Mesenchymal stem cell (in vitro differentiated cells and primary cell): ENCODE data around the gene PAK5.
A peak's percentile ranks its signal among the peaks of the same experiment; 100 is the strongest.

ENCODE experiments used
- DNase-seq: peaks from one replicate; pipeline ENCODE4 v3.0.0-alpha.2; 2013
- H2AFZ ChIP-seq: one replicate; pipeline ENCODE4 v1.6.1; 2013; ENCODE audit warnings: low read depth, mild to moderate bottlenecking, control low read depth, inconsistent platforms, low read length, moderate library complexity
- H2AK5ac ChIP-seq: 2 replicates; pipeline ENCODE4 v1.6.1; 2013; ENCODE audit warnings: low read length, moderate library complexity, mild to moderate bottlenecking, inconsistent platforms; ENCODE audit not compliant: severe bottlenecking
- H2BK120ac ChIP-seq: one replicate; pipeline ENCODE4 v1.6.1; 2013; ENCODE audit warnings: low read depth, mild to moderate bottlenecking, inconsistent platforms, low read length, moderate library complexity
- H2BK12ac ChIP-seq, 2 experiments: one replicate each; pipeline ENCODE4 v1.6.1; 2013; ENCODE audit warnings: inconsistent platforms in 2 of 2, low read length in 2 of 2, mild to moderate bottlenecking in 2 of 2, moderate library complexity in 2 of 2, control low read depth in 1 of 2
- H2BK15ac ChIP-seq: one replicate; pipeline ENCODE4 v1.6.1; 2013; ENCODE audit warnings: mild to moderate bottlenecking, low read depth, inconsistent platforms; ENCODE audit not compliant: poor library complexity, severe bottlenecking
- H2BK5ac ChIP-seq: 2 replicates; pipeline ENCODE4 v1.6.1; 2013; ENCODE audit warnings: low read depth, mild to moderate bottlenecking, low read length, control low read depth, inconsistent platforms; ENCODE audit not compliant: poor library complexity, severe bottlenecking
- H3K14ac ChIP-seq, 2 experiments: one replicate each; pipeline ENCODE4 v1.6.1; 2013; ENCODE audit warnings: inconsistent platforms in 2 of 2, low read length in 2 of 2, control low read depth in 1 of 2, mild to moderate bottlenecking in 1 of 2, moderate library complexity in 1 of 2
- H3K18ac ChIP-seq, 2 experiments: one replicate each; pipeline ENCODE4 v1.6.1; 2013; ENCODE audit warnings: inconsistent platforms in 2 of 2, low read length in 2 of 2, control low read depth in 1 of 2, low read depth in 1 of 2, mild to moderate bottlenecking in 1 of 2
- H3K23ac ChIP-seq, 2 experiments: one replicate each; pipeline ENCODE4 v1.6.1; 2013; ENCODE audit warnings: inconsistent platforms in 2 of 2, low read length in 2 of 2, mild to moderate bottlenecking in 2 of 2, moderate library complexity in 2 of 2, control low read depth in 1 of 2
- H3K27ac ChIP-seq: 2 replicates; pipeline ENCODE4 v1.5.1; 2013; ENCODE audit warnings: mild to moderate bottlenecking, moderate library complexity, low read length, control low read depth, inconsistent platforms; ENCODE audit not compliant: poor library complexity, severe bottlenecking
- H3K27me3 ChIP-seq, 2 experiments: 2 replicates each; pipeline versions ENCODE4 v1.6.1 to v1.7.0; 2013; ENCODE audit warnings: low read length in 2 of 2, mild to moderate bottlenecking in 2 of 2, moderate library complexity in 2 of 2, control low read depth in 1 of 2, inconsistent platforms in 1 of 2; ENCODE audit not compliant: control insufficient read depth in 1 of 2, insufficient read depth in 1 of 2
- H3K36me3 ChIP-seq, 2 experiments: 2 replicates each; pipeline versions ENCODE4 v1.6.1 to v1.7.0; 2013; ENCODE audit warnings: low read length in 2 of 2, control low read depth in 1 of 2, inconsistent platforms in 1 of 2, low read depth in 1 of 2, mild to moderate bottlenecking in 1 of 2; ENCODE audit not compliant: insufficient read depth in 2 of 2, control insufficient read depth in 1 of 2
- H3K4ac ChIP-seq, 2 experiments: one replicate each; pipeline ENCODE4 v1.6.1; 2013; ENCODE audit warnings: inconsistent platforms in 2 of 2, low read length in 2 of 2, mild to moderate bottlenecking in 2 of 2, moderate library complexity in 2 of 2, control low read depth in 1 of 2, low read depth in 1 of 2
- H3K4me1 ChIP-seq: 2 replicates; pipeline ENCODE4 v1.6.1; 2013; ENCODE audit warnings: low read depth, low read length, control low read depth; ENCODE audit not compliant: control insufficient read depth, insufficient read depth
- H3K4me2 ChIP-seq: 2 replicates; pipeline ENCODE4 v1.6.1; 2013; ENCODE audit warnings: low read length, mild to moderate bottlenecking, inconsistent platforms; ENCODE audit not compliant: poor library complexity, severe bottlenecking
- H3K4me3 ChIP-seq, 2 experiments: 2 replicates each; pipeline versions ENCODE4 v1.5.1 to v1.7.0; 2013; ENCODE audit warnings: low read length in 2 of 2, mild to moderate bottlenecking in 2 of 2, control low read depth in 1 of 2, low read depth in 1 of 2; ENCODE audit not compliant: insufficient read depth in 1 of 2
- H3K79me1 ChIP-seq: replicated peaks from 2 replicates; pipeline ENCODE4 v1.6.1; 2013; ENCODE audit warnings: mild to moderate bottlenecking, control low read depth, low read length, inconsistent platforms; ENCODE audit not compliant: poor library complexity, severe bottlenecking
- H3K9ac ChIP-seq: 2 replicates; pipeline ENCODE4 v1.7.0; 2013; ENCODE audit warnings: mild to moderate bottlenecking, low read length, moderate library complexity
- H3K9me3 ChIP-seq: 2 replicates; pipeline ENCODE4 v1.7.0; 2013; ENCODE audit warnings: mild to moderate bottlenecking, low read length; ENCODE audit not compliant: control insufficient read depth
- H4K8ac ChIP-seq: one replicate; pipeline ENCODE4 v1.6.1; 2013; ENCODE audit warnings: inconsistent platforms, mild to moderate bottlenecking, low read length, moderate library complexity
- H4K91ac ChIP-seq: one replicate; pipeline ENCODE4 v1.6.1; 2013; ENCODE audit warnings: mild to moderate bottlenecking, low read length, inconsistent platforms
- WGBS: methylation state at CpG from one replicate; pipeline ENCODE4 v1.1.7; 2013; ENCODE audit warnings: mixed read lengths; 5-methylcytosine and 5-hydroxymethylcytosine counted together

PAK5 gene

DNA sequence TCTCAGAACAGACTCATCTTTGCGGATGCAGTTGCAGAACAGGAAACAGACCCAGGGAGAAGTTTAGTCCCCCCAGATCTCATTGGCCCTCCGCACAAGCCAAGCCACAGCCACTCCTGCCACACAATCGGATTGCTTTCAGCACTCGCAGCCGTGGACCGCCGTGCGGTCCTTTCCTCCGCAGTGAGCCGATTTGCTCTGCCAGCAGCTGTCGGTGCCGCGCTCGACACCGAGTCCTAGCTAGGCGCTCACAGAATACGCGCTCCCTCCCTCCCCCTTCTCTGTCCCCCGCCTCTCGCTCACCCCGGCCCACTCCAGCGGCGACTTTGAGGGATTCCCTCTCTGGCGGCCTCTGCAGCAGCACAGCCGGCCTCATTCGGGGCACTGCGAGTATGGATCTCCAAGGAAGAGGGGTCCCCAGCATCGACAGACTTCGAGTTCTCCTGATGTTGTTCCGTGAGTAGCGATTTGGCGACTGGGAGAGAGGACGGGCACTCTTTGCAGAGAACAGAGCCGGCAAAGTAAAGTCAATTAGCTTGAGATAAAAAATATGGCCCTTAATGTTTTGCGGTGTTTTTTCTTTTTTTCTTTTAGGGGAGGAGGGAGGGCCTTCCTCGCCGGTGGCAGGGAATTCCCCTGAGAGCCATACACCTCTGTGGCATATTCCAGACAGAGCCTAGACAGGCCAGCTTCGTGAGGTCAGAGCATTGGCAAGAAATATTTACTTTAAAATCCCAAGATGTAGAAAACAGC is 324.2 kb downstream of the PAK5 start, which contains the start of gene LAMP5:
LAMP5 (plus strand) TSS at position 130 of the 753 bp plus-strand sequence; CDS start at position 393, 263 bp downstream.
- Histone ChIP-seq H2BK12ac (no peak within 1 kb of the TSS), H3K14ac (no peak within 1 kb of the TSS), H3K4me1 (peaks cover 18% of the 10 kb centered on the region), H3K4me2 (peak within 1 kb of the TSS; percentile 68), H3K9me3 (no peaks in the 10 kb centered on the region), H2BK5ac (no peak within 1 kb of the TSS), H3K4me3 (peak within 1 kb of the TSS in 1 of 2 experiments; percentile 46), H3K9ac (no peak within 1 kb of the TSS), H3K27ac (no peak within 1 kb of the TSS), H3K4ac (no peak within 1 kb of the TSS), H4K91ac (no peak within 1 kb of the TSS), H3K27me3 (peaks cover 73 to 99% of the 10 kb centered on the region in 2 experiments), H3K79me1 (no peaks in the 10 kb centered on the region), H2BK15ac (no peak within 1 kb of the TSS), H3K23ac (no peak within 1 kb of the TSS), H2AFZ (no peak within 1 kb of the TSS), H3K18ac (no peak within 1 kb of the TSS), H2AK5ac (no peak within 1 kb of the TSS), H3K36me3 (no peaks in the 10 kb centered on the region), H4K8ac (no peak within 1 kb of the TSS), H2BK120ac (no peak within 1 kb of the TSS)
- DNase-seq, result peak; percentile 10
- under 1% methylated on average over 35 of the region's 38 CpGs for WGBS

DNA sequence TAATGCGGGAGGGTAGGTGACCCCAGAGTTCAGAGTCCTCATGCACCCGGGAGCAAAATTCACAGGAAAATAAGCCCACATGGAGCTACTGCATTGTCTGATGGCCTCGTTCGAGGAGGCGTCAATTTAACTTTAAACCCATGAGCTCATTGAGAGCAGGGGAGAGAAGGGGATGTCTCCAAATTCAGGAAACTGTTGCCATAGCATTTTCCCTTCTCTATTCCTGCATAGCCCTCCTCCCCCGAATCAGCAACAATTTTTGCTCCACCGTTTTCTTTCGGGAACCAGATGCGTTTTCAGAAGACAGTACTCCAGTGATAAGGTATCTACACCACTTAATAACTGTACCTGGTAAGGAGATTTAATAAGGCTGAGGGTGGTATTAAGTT is 324.8 kb downstream of the PAK5 start:
- WGBS, result 0% methylated on average over 5 of the region's 9 CpGs
- Histone ChIP-seq H3K14ac (no peak overlapping the region), H3K23ac (no peak overlapping the region)

DNA sequence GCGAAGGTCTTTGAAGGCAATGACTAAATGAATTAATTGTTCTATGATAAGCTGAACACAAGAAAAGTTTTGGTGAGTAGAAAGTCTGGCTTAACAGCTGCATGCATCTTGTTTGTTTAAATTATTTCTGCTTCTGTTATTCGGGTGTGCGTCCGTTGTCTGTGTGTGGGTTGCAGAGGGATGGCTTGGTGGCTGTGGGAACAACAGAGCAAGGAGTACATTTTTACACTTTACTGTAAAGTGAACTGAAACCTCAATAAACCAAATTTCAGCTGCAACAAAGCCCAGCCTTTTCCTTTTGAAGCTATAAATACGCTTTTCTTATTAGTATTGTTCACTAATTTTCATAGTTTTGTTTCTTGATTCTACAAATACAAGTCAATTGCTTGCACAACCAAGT is 328.0 kb downstream of the PAK5 start:
- 100% methylated on average over 1 of the region's 5 CpGs for WGBS
- H4K8ac ChIP-seq, result no peak overlapping the region

More for the DNA sequence above, 324.8 kb downstream of the PAK5 start:
- H2BK120ac ChIP-seq, result no peak overlapping the region
- H2AFZ ChIP-seq, result no peak overlapping the region
- no peak overlapping the region for H2BK5ac ChIP-seq
- H3K36me3 ChIP-seq, result no peaks in the 10 kb centered on the region
- H3K9ac ChIP-seq, result no peak overlapping the region
- H3K27ac ChIP-seq, result no peak overlapping the region
- H2AK5ac ChIP-seq, result no peak overlapping the region
- H2BK12ac ChIP-seq, result no peak overlapping the region
- no peaks in the 10 kb centered on the region for H3K79me1 ChIP-seq
- DNase-seq, result no peak
- H3K4me1 ChIP-seq, result peaks cover 18% of the 10 kb centered on the region
- H3K4me3 ChIP-seq, result no peak overlapping the region
- H3K4me2 ChIP-seq, result no peak overlapping the region
- H3K27me3 ChIP-seq, result peaks cover 77 to 99% of the 10 kb centered on the region in 2 experiments
- no peak overlapping the region for H3K18ac ChIP-seq
- no peaks in the 10 kb centered on the region for H3K9me3 ChIP-seq
- no peak overlapping the region for H4K8ac ChIP-seq
- H4K91ac ChIP-seq, result no peak overlapping the region
- H2BK15ac ChIP-seq, result no peak overlapping the region
- no peak overlapping the region for H3K4ac ChIP-seq

DNA sequence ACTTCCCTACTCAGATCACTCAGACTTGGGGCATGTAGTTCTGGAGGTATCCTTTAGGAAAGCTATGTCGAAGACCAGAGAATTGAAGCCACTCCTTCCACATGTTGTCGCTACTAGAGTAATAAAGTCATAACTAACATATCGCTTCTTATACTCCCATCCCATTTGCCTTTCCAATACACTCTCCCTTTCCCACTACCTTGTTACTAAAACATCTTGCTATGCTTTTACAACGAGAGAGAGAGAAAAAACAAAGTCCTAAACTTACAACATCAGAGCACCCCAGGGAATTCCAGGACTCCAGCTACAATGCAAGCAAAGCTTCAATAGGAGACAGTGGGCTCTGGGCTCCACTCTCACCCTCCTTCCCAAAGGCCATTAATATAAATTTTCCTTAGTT is 329.6 kb downstream of the PAK5 start:
- H2BK12ac ChIP-seq, result no peak overlapping the region
- H2BK15ac ChIP-seq, result no peak overlapping the region
- 32% methylated on average over 4 of the region's 4 CpGs for WGBS
- H3K9ac ChIP-seq, result no peak overlapping the region
- H3K27me3 ChIP-seq, result peaks cover 75 to 97% of the 10 kb centered on the region in 2 experiments
- no peaks in the 10 kb centered on the region for H3K36me3 ChIP-seq
- no peak overlapping the region for H2BK5ac ChIP-seq
- H3K18ac ChIP-seq, result no peak overlapping the region
- H3K9me3 ChIP-seq, result no peaks in the 10 kb centered on the region
- no peak overlapping the region for H2AFZ ChIP-seq
- H3K4me3 ChIP-seq, result no peak overlapping the region
- peaks cover 26% of the 10 kb centered on the region for H3K4me1 ChIP-seq
- no peak overlapping the region for H2BK120ac ChIP-seq
- H4K8ac ChIP-seq, result no peak overlapping the region
- no peak overlapping the region for H2AK5ac ChIP-seq
- no peaks in the 10 kb centered on the region for H3K79me1 ChIP-seq
- no peak overlapping the region for H3K4ac ChIP-seq
- H3K4me2 ChIP-seq, result no peak overlapping the region
- H4K91ac ChIP-seq, result no peak overlapping the region
- no peak for DNase-seq
- H3K27ac ChIP-seq, result no peak overlapping the region
- H3K23ac ChIP-seq, result no peak overlapping the region
- H3K14ac ChIP-seq, result no peak overlapping the region

More for the DNA sequence above, 328.0 kb downstream of the PAK5 start:
- H2BK120ac ChIP-seq, result no peak overlapping the region
- no peak overlapping the region for H4K91ac ChIP-seq
- H3K18ac ChIP-seq, result no peak overlapping the region
- no peaks in the 10 kb centered on the region for H3K9me3 ChIP-seq
- H3K23ac ChIP-seq, result no peak overlapping the region
- peaks cover 77 to 99% of the 10 kb centered on the region in 2 experiments for H3K27me3 ChIP-seq
- peaks cover 39% of the 10 kb centered on the region for H3K4me1 ChIP-seq
- no peak overlapping the region for H3K27ac ChIP-seq
- no peak overlapping the region for H2AFZ ChIP-seq
- H3K4me2 ChIP-seq, result no peak overlapping the region
- H3K4me3 ChIP-seq, result no peak overlapping the region
- H2BK5ac ChIP-seq, result no peak overlapping the region
- DNase-seq, result no peak
- H3K4ac ChIP-seq, result no peak overlapping the region
- no peak overlapping the region for H3K14ac ChIP-seq
- H2BK15ac ChIP-seq, result no peak overlapping the region
- H3K9ac ChIP-seq, result no peak overlapping the region
- H2AK5ac ChIP-seq, result no peak overlapping the region
- no peaks in the 10 kb centered on the region for H3K36me3 ChIP-seq
- H2BK12ac ChIP-seq, result no peak overlapping the region
- no peaks in the 10 kb centered on the region for H3K79me1 ChIP-seq
